ENCODE data around the gene ALKBH7. TPM values are rescaled to one million over a fixed set of nuclear protein-coding genes. Genes with fewer than 3 reads are reported as not detected.
A peak's percentile ranks its signal among the peaks of the same experiment; 100 is the strongest.

The ALKBH7 gene
- total RNA-seq, 1 donor from 2014 or later: 58.4 TPM

DNA sequence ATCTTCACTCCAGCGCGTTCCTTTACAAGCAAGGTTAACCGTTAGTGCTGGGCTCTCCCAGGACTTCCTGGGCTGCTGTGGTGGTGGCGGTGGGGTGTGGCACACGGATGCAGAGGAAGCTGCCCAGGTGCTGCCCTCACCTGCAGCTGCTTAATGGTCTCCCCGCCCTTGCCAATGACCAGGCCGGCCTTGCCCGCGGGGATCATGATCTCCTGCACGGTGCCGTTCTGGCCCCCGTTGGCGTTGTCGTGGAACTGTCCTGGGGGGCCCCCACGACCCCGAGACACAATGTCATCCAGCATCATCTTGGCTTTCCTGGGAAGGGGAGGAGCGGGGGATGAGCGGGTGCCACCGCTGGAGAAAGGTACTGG lies 46.0 kb downstream of the ALKBH7 start:
- peaks cover 59% of the 10 kb centered on the region for H3K79me2 ChIP-seq (ENCODE audit: insufficient read depth, low read length)
- no peaks in the 10 kb centered on the region for H3K9me3 ChIP-seq (ENCODE audit: insufficient read depth, low read depth, low read length)
- no peak overlapping the region for H3K4me3 Mint-ChIP-seq (ENCODE audit: unreplicated experiment)
- no peak overlapping the region for H3K27ac Mint-ChIP-seq (ENCODE audit: unreplicated experiment)
- TF ChIP-seq CTCF (IDR thresholded peaks at IDR 0.05; ENCODE audit: insufficient read depth, low read depth, low read length): no peak
- no peaks in the 10 kb centered on the region for H3K27me3 ChIP-seq (ENCODE audit: insufficient read depth, low read length)
- no peak overlapping the region for H2AFZ ChIP-seq (ENCODE audit: low read depth, low read length)
- no peak overlapping the region for H3K4me3 ChIP-seq (ENCODE audit: insufficient read depth, low read depth, low read length)
- peaks cover 64% of the 10 kb centered on the region for H4K20me1 ChIP-seq (ENCODE audit: insufficient read depth, low read length)
- peaks cover 6% of the 10 kb centered on the region for H3K36me3 Mint-ChIP-seq (ENCODE audit: low read depth, unreplicated experiment)
- H3K4me1 Mint-ChIP-seq (ENCODE audit: low read depth, unreplicated experiment): peaks cover 10% of the 10 kb centered on the region
- peaks cover 11% of the 10 kb centered on the region for H3K4me1 ChIP-seq (ENCODE audit: insufficient read depth, low read length)
- H3K4me2 ChIP-seq (ENCODE audit: low read length): no peak overlapping the region
- DNase-seq (ENCODE audit: low read depth) (no peak), FAIRE-seq (no peak)
- no peak overlapping the region for H3K9ac ChIP-seq (ENCODE audit: low read length)
- H3K27me3 Mint-ChIP-seq (ENCODE audit: low read depth, unreplicated experiment): no peaks in the 10 kb centered on the region
- no peaks in the 10 kb centered on the region for H3K9me3 Mint-ChIP-seq (ENCODE audit: unreplicated experiment)
- peaks cover 28% of the 10 kb centered on the region for H3K36me3 ChIP-seq (ENCODE audit: insufficient read depth, low read length)
- no peak overlapping the region for H3K27ac ChIP-seq (ENCODE audit: low read depth, low read length)

- H3K4me2 ChIP-seq (ENCODE audit: low read length): no peak overlapping the region
- H3K79me2 ChIP-seq (ENCODE audit: insufficient read depth, low read length): peaks cover 65% of the 10 kb centered on the region
- TF ChIP-seq EZH2 (IDR thresholded peaks at IDR 0.05; ENCODE audit: insufficient read depth, low read length) (no peak), CTCF (IDR thresholded peaks at IDR 0.05; ENCODE audit: insufficient read depth, low read depth, low read length) (no peak)
- H3K27me3 ChIP-seq (ENCODE audit: insufficient read depth, low read length): no peaks in the 10 kb centered on the region
- Mint-ChIP-seq H3K4me3 (ENCODE audit: unreplicated experiment) (no peak overlapping the region), H3K27ac (ENCODE audit: unreplicated experiment) (no peak overlapping the region), H3K9me3 (ENCODE audit: unreplicated experiment) (peaks cover 3% of the 10 kb centered on the region), H3K27me3 (ENCODE audit: low read depth, unreplicated experiment) (no peaks in the 10 kb centered on the region), H3K4me1 (ENCODE audit: low read depth, unreplicated experiment) (peaks cover 10% of the 10 kb centered on the region), H3K36me3 (ENCODE audit: low read depth, unreplicated experiment) (peaks cover 6% of the 10 kb centered on the region)
- DNase-seq (ENCODE audit: low read depth) (no peak), FAIRE-seq (no peak)
- H3K9me3 ChIP-seq (ENCODE audit: insufficient read depth, low read depth, low read length): peaks cover 4% of the 10 kb centered on the region
- H3K4me3 ChIP-seq (ENCODE audit: insufficient read depth, low read depth, low read length): no peak overlapping the region
- H2AFZ ChIP-seq (ENCODE audit: low read depth, low read length): no peak overlapping the region
- no peak overlapping the region for H3K27ac ChIP-seq (ENCODE audit: low read depth, low read length)
- peak overlapping the region; percentile 97 for H3K9ac ChIP-seq (ENCODE audit: low read length)
- peaks cover 28% of the 10 kb centered on the region for H3K36me3 ChIP-seq (ENCODE audit: insufficient read depth, low read length)
- peaks cover 11% of the 10 kb centered on the region for H3K4me1 ChIP-seq (ENCODE audit: insufficient read depth, low read length)
- H4K20me1 ChIP-seq (ENCODE audit: insufficient read depth, low read length): peaks cover 70% of the 10 kb centered on the region
Observed at GRCh38 chr19:6421075-6422014, 48.8 kb downstream of the ALKBH7 start.

Data from astrocyte (in vitro differentiated cells and primary cell).